HEK293 (cell line): Measurements from ENCODE around the gene FOXN3.
A peak's percentile ranks its signal among the peaks of the same experiment; 100 is the strongest.

ENCODE experiments used
- CTCF ChIA-PET: fragments of 350-600 bp; formaldehyde crosslinking; extraction: SDS; loops from one replicate; lab custom pipeline; 2021; ENCODE audit warnings: antibody characterized with exemption; lab: Yijun Ruan, JAX
- POLR2A ChIA-PET: fragments of 300-600 bp; formaldehyde crosslinking; extraction: SDS; loops from one replicate; lab custom pipeline; 2020; ENCODE audit warnings: antibody characterized with exemption, inconsistent platforms; lab: Yijun Ruan, JAX
- H3K27ac ChIP-seq: fragments of 200-500 bp; sonication (Bioruptor generic); 2 replicates; pipeline ENCODE4 v1.5.1; 2014; ENCODE audit warnings: low read depth, low read length, control low read depth, inconsistent platforms; ENCODE audit errors: extremely low read depth
- H3K36me3 ChIP-seq, 2 experiments: fragments of 200-500 bp in 1 of 2; sonication (Bioruptor generic) in 1 of 2; 1 replicate in 1 of 2; 2 replicates in 1 of 2; pipeline ENCODE4 v1.5.1; 2014 to 2017; ENCODE audit warnings: inconsistent platforms in 2 of 2, low read length in 2 of 2; ENCODE audit not compliant: control insufficient read depth in 2 of 2, insufficient read depth in 1 of 2
- H3K4me1 ChIP-seq: fragments of 200-500 bp; sonication (Bioruptor generic); 2 replicates; pipeline ENCODE4 v1.5.1; 2014; ENCODE audit warnings: mild to moderate bottlenecking, low read length, inconsistent platforms; ENCODE audit not compliant: control insufficient read depth, insufficient read depth
- H3K4me3 ChIP-seq: 2 replicates; pipeline ENCODE4 v1.5.1; 2011; ENCODE audit warnings: low read depth, mild to moderate bottlenecking, control low read depth, low read length, moderate library complexity
- H3K9me3 ChIP-seq: fragments of 200-500 bp; sonication (Bioruptor generic); 2 replicates; pipeline ENCODE4 v1.5.1; 2014; ENCODE audit warnings: low read depth, low read length, inconsistent platforms; ENCODE audit not compliant: control insufficient read depth, insufficient read depth
- GFI1B ChIP-seq: fragments of 450-650 bp; formaldehyde crosslinking; IDR thresholded peaks from 2 replicates; pipeline ENCODE4 v1.5.1; 2016; ENCODE audit warnings: missing biosample characterization, missing genetic modification characterization
- IKZF3 ChIP-seq: fragments of 450-650 bp; IDR thresholded peaks from 2 replicates; pipeline ENCODE4 v1.5.0; 2018; ENCODE audit warnings: missing biosample characterization, mild to moderate bottlenecking, missing genetic modification characterization, moderate library complexity
- PRDM1 ChIP-seq: fragments of 450-650 bp; formaldehyde crosslinking; IDR thresholded peaks from 2 replicates; pipeline ENCODE4; 2016; ENCODE audit warnings: missing biosample characterization, missing genetic modification characterization
- ZNF157 ChIP-seq: fragments of 450-650 bp; formaldehyde crosslinking; IDR thresholded peaks from 2 replicates; pipeline ENCODE4 v1.5.1; 2016; ENCODE audit warnings: missing biosample characterization, missing genetic modification characterization
- ZNF350 ChIP-seq: fragments of 450-650 bp; formaldehyde crosslinking; IDR thresholded peaks from 2 replicates; pipeline ENCODE4 v1.5.0; 2017; ENCODE audit warnings: missing biosample characterization, mild to moderate bottlenecking, missing genetic modification characterization
- ZNF354C ChIP-seq: fragments of 450-650 bp; formaldehyde crosslinking; IDR thresholded peaks from 2 replicates; pipeline ENCODE4 v1.5.1; 2016; ENCODE audit warnings: missing biosample characterization, missing genetic modification characterization, low read depth, borderline replicate concordance
- ZNF473 ChIP-seq: fragments of 450-650 bp; formaldehyde crosslinking; IDR thresholded peaks from 2 replicates; pipeline ENCODE4 v1.5.1; 2017; ENCODE audit warnings: missing biosample characterization, missing genetic modification characterization
- ZNF571 ChIP-seq: fragments of 450-650 bp; formaldehyde crosslinking; IDR thresholded peaks from 2 replicates; pipeline ENCODE4 v1.5.0; 2017; ENCODE audit warnings: missing biosample characterization, missing genetic modification characterization
- ZNF792 ChIP-seq: fragments of 450-650 bp; formaldehyde crosslinking; IDR thresholded peaks from 2 replicates; pipeline ENCODE4 v1.5.1; 2016; ENCODE audit warnings: missing biosample characterization, missing genetic modification characterization
- TF ChIP-seq, protein P1 (sequence below): fragments of 450-650 bp; formaldehyde crosslinking; IDR thresholded peaks from 2 replicates; pipeline ENCODE4 v1.5.1; 2016; ENCODE audit warnings: missing biosample characterization, missing genetic modification characterization
- TF ChIP-seq, protein P2 (sequence below): IDR thresholded peaks from 2 replicates; pipeline ENCODE4 v1.6.1; 2011; ENCODE audit warnings: mild to moderate bottlenecking, low read depth, low read length, borderline replicate concordance
- TF ChIP-seq, protein P3 (sequence below): fragments of 450-650 bp; formaldehyde crosslinking; IDR thresholded peaks from 2 replicates; pipeline ENCODE4 v1.5.1; 2017; ENCODE audit warnings: missing biosample characterization, missing genetic modification characterization
- TF ChIP-seq, protein P4 (sequence below): fragments of 450-650 bp; formaldehyde crosslinking; IDR thresholded peaks from 2 replicates; pipeline ENCODE4 v1.5.1; 2017; ENCODE audit warnings: missing biosample characterization, missing genetic modification characterization
- TF ChIP-seq, protein P5 (sequence below): fragments of 450-650 bp; formaldehyde crosslinking; IDR thresholded peaks from 2 replicates; pipeline ENCODE4 v1.5.1; 2016; ENCODE audit warnings: missing biosample characterization, missing genetic modification characterization, borderline replicate concordance

The FOXN3 gene

DNA sequence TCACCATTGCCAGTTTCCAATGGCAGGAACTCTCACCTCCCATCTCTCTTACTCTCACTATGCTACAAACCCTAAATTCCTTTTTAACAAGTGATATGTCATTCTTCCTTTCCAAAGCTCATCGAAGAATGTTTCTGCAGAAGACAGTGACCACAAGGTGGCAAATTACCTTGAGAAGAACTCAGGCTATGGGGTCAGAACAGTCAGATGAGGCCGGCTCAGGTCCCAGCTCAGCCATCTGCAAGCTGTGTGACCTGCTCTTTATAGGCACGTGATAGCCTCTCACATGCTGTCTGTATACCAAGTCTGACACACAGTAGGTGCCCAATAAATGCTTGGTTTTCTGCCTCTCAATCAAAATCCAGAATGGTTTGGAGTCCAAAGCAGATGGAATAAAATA lies 80.7 kb downstream of the FOXN3 start:
- TF ChIP-seq, protein P1, sequence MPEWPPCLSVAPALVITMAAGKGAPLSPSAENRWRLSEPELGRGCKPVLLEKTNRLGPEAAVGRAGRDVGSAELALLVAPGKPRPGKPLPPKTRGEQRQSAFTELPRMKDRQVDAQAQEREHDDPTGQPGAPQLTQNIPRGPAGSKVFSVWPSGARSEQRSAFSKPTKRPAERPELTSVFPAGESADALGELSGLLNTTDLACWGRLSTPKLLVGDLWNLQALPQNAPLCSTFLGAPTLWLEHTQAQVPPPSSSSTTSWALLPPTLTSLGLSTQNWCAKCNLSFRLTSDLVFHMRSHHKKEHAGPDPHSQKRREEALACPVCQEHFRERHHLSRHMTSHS, result no peak
- peak; percentile 71 for TF ChIP-seq PRDM1
- ChIA-PET POLR2A (no interaction called here), CTCF (interaction anchor here (0.7 kb wide), 1 partner anchor 435 kb away, joined by 3 read pairs; no protein-coding TSS in a partner anchor)
- no peaks in the 10 kb centered on the region for H3K9me3 ChIP-seq
- no peaks in the 10 kb centered on the region for H3K36me3 ChIP-seq
- no peak overlapping the region for H3K4me3 ChIP-seq
- peaks cover 15% of the 10 kb centered on the region for H3K4me1 ChIP-seq
- H3K27ac ChIP-seq, result no peak overlapping the region

DNA sequence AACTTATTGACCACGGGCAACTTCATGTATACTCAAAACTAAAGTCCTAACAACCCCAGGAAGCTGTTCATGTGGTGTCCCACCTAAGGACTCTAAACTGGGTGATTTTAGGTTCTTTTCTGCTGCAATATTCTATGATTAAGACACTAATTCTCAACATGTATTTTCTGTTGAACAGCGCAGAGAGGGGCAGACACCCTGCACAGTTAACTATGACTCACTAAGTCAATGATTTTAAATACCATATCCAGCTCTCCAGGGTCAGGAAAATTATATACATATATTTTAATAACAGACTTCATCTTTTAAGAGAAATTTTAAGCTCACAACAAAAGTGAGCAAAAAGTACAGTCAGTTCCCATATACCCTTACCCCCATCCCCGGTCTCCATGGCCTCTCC lies 85.0 kb downstream of the FOXN3 start:
- no peak overlapping the region for H3K27ac ChIP-seq
- no peaks in the 10 kb centered on the region for H3K9me3 ChIP-seq
- H3K4me3 ChIP-seq, result no peak overlapping the region
- H3K4me1 ChIP-seq, result peaks cover 3% of the 10 kb centered on the region; the same call in 1 of the 2 replicates
- no peak for TF ChIP-seq ZNF157 (tag by site-specific recombination)
- no peak for TF ChIP-seq ZNF571 (tag by site-specific recombination)
- TF ChIP-seq, protein P2, sequence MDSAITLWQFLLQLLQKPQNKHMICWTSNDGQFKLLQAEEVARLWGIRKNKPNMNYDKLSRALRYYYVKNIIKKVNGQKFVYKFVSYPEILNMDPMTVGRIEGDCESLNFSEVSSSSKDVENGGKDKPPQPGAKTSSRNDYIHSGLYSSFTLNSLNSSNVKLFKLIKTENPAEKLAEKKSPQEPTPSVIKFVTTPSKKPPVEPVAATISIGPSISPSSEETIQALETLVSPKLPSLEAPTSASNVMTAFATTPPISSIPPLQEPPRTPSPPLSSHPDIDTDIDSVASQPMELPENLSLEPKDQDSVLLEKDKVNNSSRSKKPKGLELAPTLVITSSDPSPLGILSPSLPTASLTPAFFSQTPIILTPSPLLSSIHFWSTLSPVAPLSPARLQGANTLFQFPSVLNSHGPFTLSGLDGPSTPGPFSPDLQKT, result no peak
- TF ChIP-seq IKZF3, result no peak
- TF ChIP-seq, protein P3, sequence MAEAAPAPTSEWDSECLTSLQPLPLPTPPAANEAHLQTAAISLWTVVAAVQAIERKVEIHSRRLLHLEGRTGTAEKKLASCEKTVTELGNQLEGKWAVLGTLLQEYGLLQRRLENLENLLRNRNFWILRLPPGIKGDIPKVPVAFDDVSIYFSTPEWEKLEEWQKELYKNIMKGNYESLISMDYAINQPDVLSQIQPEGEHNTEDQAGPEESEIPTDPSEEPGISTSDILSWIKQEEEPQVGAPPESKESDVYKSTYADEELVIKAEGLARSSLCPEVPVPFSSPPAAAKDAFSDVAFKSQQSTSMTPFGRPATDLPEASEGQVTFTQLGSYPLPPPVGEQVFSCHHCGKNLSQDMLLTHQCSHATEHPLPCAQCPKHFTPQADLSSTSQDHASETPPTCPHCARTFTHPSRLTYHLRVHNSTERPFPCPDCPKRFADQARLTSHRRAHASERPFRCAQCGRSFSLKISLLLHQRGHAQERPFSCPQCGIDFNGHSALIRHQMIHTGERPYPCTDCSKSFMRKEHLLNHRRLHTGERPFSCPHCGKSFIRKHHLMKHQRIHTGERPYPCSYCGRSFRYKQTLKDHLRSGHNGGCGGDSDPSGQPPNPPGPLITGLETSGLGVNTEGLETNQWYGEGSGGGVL (tag by site-specific recombination), result no peak
- CTCF ChIA-PET, result no interaction called here
- POLR2A ChIA-PET, result no interaction called here
- H3K36me3 ChIP-seq, result no peaks in the 10 kb centered on the region

DNA sequence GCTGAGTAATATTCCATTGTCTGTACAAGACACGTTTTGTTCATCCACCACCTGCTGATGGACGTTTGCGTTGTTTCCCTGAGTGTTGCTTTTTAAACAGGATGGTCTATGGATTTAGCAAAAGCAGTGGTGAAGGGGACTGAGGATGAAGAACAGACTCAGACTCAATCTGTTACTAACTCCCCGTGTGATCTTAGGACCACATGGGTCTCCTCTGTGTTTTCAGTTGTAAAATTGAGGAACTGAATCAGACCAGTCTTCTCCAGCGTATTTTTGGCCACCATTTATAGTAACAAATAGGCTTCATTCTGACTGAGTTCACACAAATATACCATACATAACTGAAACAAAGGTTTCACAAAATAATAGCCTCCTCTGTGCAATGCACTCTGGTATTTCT lies 85.6 kb downstream of the FOXN3 start:
- Histone ChIP-seq H3K4me1 (peaks cover 3% of the 10 kb centered on the region; the same call in 1 of the 2 replicates), H3K4me3 (no peak overlapping the region), H3K27ac (no peak overlapping the region), H3K9me3 (no peaks in the 10 kb centered on the region), H3K36me3 (no peaks in the 10 kb centered on the region)
- CTCF ChIA-PET, result no interaction called here
- POLR2A ChIA-PET, result no interaction called here
- TF ChIP-seq GFI1B (tag by site-specific recombination) (no peak), ZNF354C (tag by site-specific recombination) (no peak), ZNF473 (tag by site-specific recombination) (no peak), ZNF792 (tag by site-specific recombination) (no peak), ZNF350 (tag by site-specific recombination) (no peak)
- TF ChIP-seq, protein P4, sequence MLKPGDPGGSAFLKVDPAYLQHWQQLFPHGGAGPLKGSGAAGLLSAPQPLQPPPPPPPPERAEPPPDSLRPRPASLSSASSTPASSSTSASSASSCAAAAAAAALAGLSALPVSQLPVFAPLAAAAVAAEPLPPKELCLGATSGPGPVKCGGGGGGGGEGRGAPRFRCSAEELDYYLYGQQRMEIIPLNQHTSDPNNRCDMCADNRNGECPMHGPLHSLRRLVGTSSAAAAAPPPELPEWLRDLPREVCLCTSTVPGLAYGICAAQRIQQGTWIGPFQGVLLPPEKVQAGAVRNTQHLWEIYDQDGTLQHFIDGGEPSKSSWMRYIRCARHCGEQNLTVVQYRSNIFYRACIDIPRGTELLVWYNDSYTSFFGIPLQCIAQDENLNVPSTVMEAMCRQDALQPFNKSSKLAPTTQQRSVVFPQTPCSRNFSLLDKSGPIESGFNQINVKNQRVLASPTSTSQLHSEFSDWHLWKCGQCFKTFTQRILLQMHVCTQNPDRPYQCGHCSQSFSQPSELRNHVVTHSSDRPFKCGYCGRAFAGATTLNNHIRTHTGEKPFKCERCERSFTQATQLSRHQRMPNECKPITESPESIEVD (tag by site-specific recombination), result no peak
- TF ChIP-seq, protein P5, sequence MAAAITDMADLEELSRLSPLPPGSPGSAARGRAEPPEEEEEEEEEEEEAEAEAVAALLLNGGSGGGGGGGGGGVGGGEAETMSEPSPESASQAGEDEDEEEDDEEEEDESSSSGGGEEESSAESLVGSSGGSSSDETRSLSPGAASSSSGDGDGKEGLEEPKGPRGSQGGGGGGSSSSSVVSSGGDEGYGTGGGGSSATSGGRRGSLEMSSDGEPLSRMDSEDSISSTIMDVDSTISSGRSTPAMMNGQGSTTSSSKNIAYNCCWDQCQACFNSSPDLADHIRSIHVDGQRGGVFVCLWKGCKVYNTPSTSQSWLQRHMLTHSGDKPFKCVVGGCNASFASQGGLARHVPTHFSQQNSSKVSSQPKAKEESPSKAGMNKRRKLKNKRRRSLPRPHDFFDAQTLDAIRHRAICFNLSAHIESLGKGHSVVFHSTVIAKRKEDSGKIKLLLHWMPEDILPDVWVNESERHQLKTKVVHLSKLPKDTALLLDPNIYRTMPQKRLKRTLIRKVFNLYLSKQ, result no peak
